ENCODE data around the gene CBLC.

The CBLC gene

DNA sequence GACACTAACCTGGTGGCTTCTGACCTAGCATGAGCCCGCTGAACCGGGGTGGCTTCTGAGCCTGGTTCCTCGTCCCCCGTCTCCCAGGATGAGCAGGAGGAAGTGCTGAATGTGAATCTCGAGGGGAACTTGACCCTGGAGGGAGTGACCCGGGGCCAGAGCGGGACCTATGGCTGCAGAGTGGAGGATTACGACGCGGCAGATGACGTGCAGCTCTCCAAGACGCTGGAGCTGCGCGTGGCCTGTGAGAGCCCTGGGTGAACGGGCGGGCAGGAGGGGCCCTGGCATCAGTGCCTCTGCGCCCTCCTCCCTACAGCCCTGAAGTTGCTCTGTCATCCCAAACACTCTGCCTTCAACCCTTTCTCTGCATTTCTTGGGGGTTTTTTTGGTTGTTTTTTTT, 36.8 kb downstream of the CBLC start:
- H2BK120ac ChIP-seq (ENCODE audit: low read depth, low read length): no peak overlapping the region
- 96% methylated on average over 11 of the region's 17 CpGs for WGBS
- H3K9me3 ChIP-seq (ENCODE audit: control insufficient read depth, low read length): no peaks in the 10 kb centered on the region
- no peak overlapping the region for H3K9ac ChIP-seq (ENCODE audit: low read length)
- H2BK5ac ChIP-seq (ENCODE audit: low read depth, low read length, poor library complexity, severe bottlenecking): no peak overlapping the region
- no peak overlapping the region for H3K4ac ChIP-seq (ENCODE audit: low read depth in 1 of 2, low read length in 2 of 2)
- no peak overlapping the region for H2AK5ac ChIP-seq (ENCODE audit: low read length, severe bottlenecking)
- no peak overlapping the region for H4K91ac ChIP-seq (ENCODE audit: low read length)
- peaks cover 4% of the 10 kb centered on the region in 2 experiments for H3K27me3 ChIP-seq (ENCODE audit: control insufficient read depth in 1 of 2, insufficient read depth in 1 of 2, low read length in 2 of 2)
- no peak for DNase-seq
- H3K36me3 ChIP-seq (ENCODE audit: control insufficient read depth in 1 of 2, insufficient read depth in 2 of 2, low read depth in 1 of 2, low read length in 2 of 2): peaks cover 0 to 23% of the 10 kb centered on the region in 2 experiments
- no peak overlapping the region for H2BK15ac ChIP-seq (ENCODE audit: low read depth, poor library complexity, severe bottlenecking)
- H3K4me2 ChIP-seq (ENCODE audit: low read length, poor library complexity, severe bottlenecking): no peak overlapping the region
- peaks cover 8% of the 10 kb centered on the region for H3K4me1 ChIP-seq (ENCODE audit: control insufficient read depth, insufficient read depth, low read depth, low read length)
- H2BK12ac ChIP-seq (ENCODE audit: low read length in 2 of 2): no peak overlapping the region
- H2AFZ ChIP-seq (ENCODE audit: low read depth, low read length): no peak overlapping the region
- H4K8ac ChIP-seq (ENCODE audit: low read length): no peak overlapping the region
- no peak overlapping the region for H3K27ac ChIP-seq (ENCODE audit: low read length, poor library complexity, severe bottlenecking)
- H3K18ac ChIP-seq (ENCODE audit: low read depth in 1 of 2, low read length in 2 of 2): no peak overlapping the region
- no peak overlapping the region for H3K14ac ChIP-seq (ENCODE audit: low read length in 2 of 2)
- no peak overlapping the region for H3K4me3 ChIP-seq (ENCODE audit: insufficient read depth in 1 of 2, low read depth in 1 of 2, low read length in 2 of 2)
- no peak overlapping the region for H3K23ac ChIP-seq (ENCODE audit: low read length in 2 of 2)
- no peaks in the 10 kb centered on the region for H3K79me1 ChIP-seq (replicated peaks; ENCODE audit: low read length, poor library complexity, severe bottlenecking)

DNA sequence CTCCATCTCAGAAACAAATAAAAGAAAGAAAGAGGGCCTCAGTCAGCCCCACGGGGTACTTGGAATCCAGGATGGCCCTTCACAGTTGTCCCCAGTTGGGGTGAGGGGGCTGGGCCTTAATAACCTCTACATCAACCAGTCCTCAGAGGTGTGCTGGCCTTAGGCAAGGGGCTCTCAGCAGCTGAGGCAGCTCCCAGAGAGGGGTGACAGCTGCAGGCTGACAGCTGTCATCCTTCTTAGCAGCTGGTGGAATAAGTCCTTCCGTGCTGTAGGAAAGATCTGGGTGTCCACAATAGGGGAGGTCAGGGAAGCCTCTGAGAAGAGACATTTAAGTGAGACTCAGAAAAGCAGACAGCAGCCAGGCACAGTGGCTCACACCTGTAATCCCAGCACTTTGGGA, 38.6 kb downstream of the CBLC start:
- H3K18ac ChIP-seq (ENCODE audit: low read depth in 1 of 2, low read length in 2 of 2): no peak overlapping the region
- H2BK12ac ChIP-seq (ENCODE audit: low read length in 2 of 2): no peak overlapping the region
- WGBS: 66% methylated on average over 2 of the region's 2 CpGs
- no peaks in the 10 kb centered on the region for H3K79me1 ChIP-seq (replicated peaks; ENCODE audit: low read length, poor library complexity, severe bottlenecking)
- no peak overlapping the region for H3K4me3 ChIP-seq (ENCODE audit: insufficient read depth in 1 of 2, low read depth in 1 of 2, low read length in 2 of 2)
- H3K14ac ChIP-seq (ENCODE audit: low read length in 2 of 2): no peak overlapping the region
- no peak overlapping the region for H3K4ac ChIP-seq (ENCODE audit: low read depth in 1 of 2, low read length in 2 of 2)
- H3K9me3 ChIP-seq (ENCODE audit: control insufficient read depth, low read length): no peaks in the 10 kb centered on the region
- H3K27me3 ChIP-seq (ENCODE audit: control insufficient read depth in 1 of 2, insufficient read depth in 1 of 2, low read length in 2 of 2): peaks cover 3 to 8% of the 10 kb centered on the region in 2 experiments
- no peak overlapping the region for H3K9ac ChIP-seq (ENCODE audit: low read length)
- no peak overlapping the region for H2AFZ ChIP-seq (ENCODE audit: low read depth, low read length)
- no peak for DNase-seq
- H3K4me2 ChIP-seq (ENCODE audit: low read length, poor library complexity, severe bottlenecking): no peak overlapping the region
- no peak overlapping the region for H3K23ac ChIP-seq (ENCODE audit: low read length in 2 of 2)
- peaks cover 0 to 23% of the 10 kb centered on the region in 2 experiments for H3K36me3 ChIP-seq (ENCODE audit: control insufficient read depth in 1 of 2, insufficient read depth in 2 of 2, low read depth in 1 of 2, low read length in 2 of 2)
- no peak overlapping the region for H2BK120ac ChIP-seq (ENCODE audit: low read depth, low read length)
- no peak overlapping the region for H3K27ac ChIP-seq (ENCODE audit: low read length, poor library complexity, severe bottlenecking)
- no peak overlapping the region for H4K91ac ChIP-seq (ENCODE audit: low read length)
- H2AK5ac ChIP-seq (ENCODE audit: low read length, severe bottlenecking): no peak overlapping the region
- H3K4me1 ChIP-seq (ENCODE audit: control insufficient read depth, insufficient read depth, low read depth, low read length): no peaks in the 10 kb centered on the region
- no peak overlapping the region for H2BK15ac ChIP-seq (ENCODE audit: low read depth, poor library complexity, severe bottlenecking)
- H4K8ac ChIP-seq (ENCODE audit: low read length): no peak overlapping the region
- H2BK5ac ChIP-seq (ENCODE audit: low read depth, low read length, poor library complexity, severe bottlenecking): no peak overlapping the region

- Histone ChIP-seq H3K4me1 (ENCODE audit: control insufficient read depth, insufficient read depth, low read depth, low read length) (no peaks in the 10 kb centered on the region), H2BK120ac (ENCODE audit: low read depth, low read length) (no peak overlapping the region), H2BK12ac (ENCODE audit: low read length in 2 of 2) (no peak overlapping the region), H3K9ac (ENCODE audit: low read length) (no peak overlapping the region), H3K4me2 (ENCODE audit: low read length, poor library complexity, severe bottlenecking) (no peak overlapping the region), H3K14ac (ENCODE audit: low read length in 2 of 2) (no peak overlapping the region), H2BK5ac (ENCODE audit: low read depth, low read length, poor library complexity, severe bottlenecking) (no peak overlapping the region), H4K91ac (ENCODE audit: low read length) (no peak overlapping the region), H3K9me3 (ENCODE audit: control insufficient read depth, low read length) (no peaks in the 10 kb centered on the region), H3K18ac (ENCODE audit: low read depth in 1 of 2, low read length in 2 of 2) (no peak overlapping the region), H2BK15ac (ENCODE audit: low read depth, poor library complexity, severe bottlenecking) (no peak overlapping the region), H2AK5ac (ENCODE audit: low read length, severe bottlenecking) (no peak overlapping the region), H3K36me3 (ENCODE audit: control insufficient read depth in 1 of 2, insufficient read depth in 2 of 2, low read depth in 1 of 2, low read length in 2 of 2) (peaks cover 0 to 18% of the 10 kb centered on the region in 2 experiments), H2AFZ (ENCODE audit: low read depth, low read length) (no peak overlapping the region), H3K4me3 (ENCODE audit: insufficient read depth in 1 of 2, low read depth in 1 of 2, low read length in 2 of 2) (no peak overlapping the region), H3K27me3 (ENCODE audit: control insufficient read depth in 1 of 2, insufficient read depth in 1 of 2, low read length in 2 of 2) (peaks cover 16 to 17% of the 10 kb centered on the region in 2 experiments), H3K23ac (ENCODE audit: low read length in 2 of 2) (no peak overlapping the region), H3K4ac (ENCODE audit: low read depth in 1 of 2, low read length in 2 of 2) (no peak overlapping the region), H3K27ac (ENCODE audit: low read length, poor library complexity, severe bottlenecking) (no peak overlapping the region), H3K79me1 (replicated peaks; ENCODE audit: low read length, poor library complexity, severe bottlenecking) (no peaks in the 10 kb centered on the region), H4K8ac (ENCODE audit: low read length) (no peak overlapping the region)
- DNase-seq: no peak
- WGBS: 87% methylated on average over 7 of the region's 8 CpGs
Measured at GRCh38 chr19:44817725-44818465, 40.2 kb downstream of the CBLC start.

DNA sequence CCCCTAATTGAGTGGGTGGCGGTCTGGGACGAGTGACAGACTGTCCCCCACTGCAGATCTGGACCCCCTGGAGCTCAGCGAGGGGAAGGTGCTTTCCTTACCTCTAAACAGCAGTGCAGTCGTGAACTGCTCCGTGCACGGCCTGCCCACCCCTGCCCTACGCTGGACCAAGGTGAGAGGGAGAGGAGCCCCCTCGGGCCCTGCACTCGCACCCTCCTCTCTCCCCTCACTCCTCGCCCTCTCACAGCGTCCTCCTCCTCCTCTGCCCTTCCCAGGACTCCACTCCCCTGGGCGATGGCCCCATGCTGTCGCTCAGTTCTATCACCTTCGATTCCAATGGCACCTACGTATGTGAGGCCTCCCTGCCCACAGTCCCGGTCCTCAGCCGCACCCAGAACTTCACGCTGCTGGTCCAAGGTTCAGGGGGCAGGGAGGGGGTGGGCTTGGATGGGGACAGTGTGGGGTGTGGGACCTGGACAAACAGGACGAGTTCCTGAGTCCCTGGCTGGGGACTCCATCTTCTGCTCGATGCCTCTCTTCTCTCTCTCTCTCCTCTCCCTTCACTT, 40.9 kb downstream of the CBLC start:
- no peak overlapping the region for H2BK5ac ChIP-seq (ENCODE audit: low read depth, low read length, poor library complexity, severe bottlenecking)
- H4K91ac ChIP-seq (ENCODE audit: low read length): no peak overlapping the region
- H2BK15ac ChIP-seq (ENCODE audit: low read depth, poor library complexity, severe bottlenecking): no peak overlapping the region
- H2AFZ ChIP-seq (ENCODE audit: low read depth, low read length): no peak overlapping the region
- WGBS: 84% methylated on average over 17 of the region's 20 CpGs
- H4K8ac ChIP-seq (ENCODE audit: low read length): no peak overlapping the region
- no peak overlapping the region for H3K18ac ChIP-seq (ENCODE audit: low read depth in 1 of 2, low read length in 2 of 2)
- H3K14ac ChIP-seq (ENCODE audit: low read length in 2 of 2): no peak overlapping the region
- no peak for DNase-seq
- H2AK5ac ChIP-seq (ENCODE audit: low read length, severe bottlenecking): no peak overlapping the region
- H3K27ac ChIP-seq (ENCODE audit: low read length, poor library complexity, severe bottlenecking): no peak overlapping the region
- no peak overlapping the region for H2BK120ac ChIP-seq (ENCODE audit: low read depth, low read length)
- peaks cover 3% of the 10 kb centered on the region for H3K4me1 ChIP-seq (ENCODE audit: control insufficient read depth, insufficient read depth, low read depth, low read length)
- H3K4me3 ChIP-seq (ENCODE audit: insufficient read depth in 1 of 2, low read depth in 1 of 2, low read length in 2 of 2): no peak overlapping the region
- peaks cover 0 to 13% of the 10 kb centered on the region in 2 experiments for H3K36me3 ChIP-seq (ENCODE audit: control insufficient read depth in 1 of 2, insufficient read depth in 2 of 2, low read depth in 1 of 2, low read length in 2 of 2)
- H3K23ac ChIP-seq (ENCODE audit: low read length in 2 of 2): no peak overlapping the region
- no peak overlapping the region for H3K4me2 ChIP-seq (ENCODE audit: low read length, poor library complexity, severe bottlenecking)
- no peaks in the 10 kb centered on the region for H3K79me1 ChIP-seq (replicated peaks; ENCODE audit: low read length, poor library complexity, severe bottlenecking)
- no peaks in the 10 kb centered on the region for H3K9me3 ChIP-seq (ENCODE audit: control insufficient read depth, low read length)
- H2BK12ac ChIP-seq (ENCODE audit: low read length in 2 of 2): no peak overlapping the region
- H3K9ac ChIP-seq (ENCODE audit: low read length): no peak overlapping the region
- H3K4ac ChIP-seq (ENCODE audit: low read depth in 1 of 2, low read length in 2 of 2): no peak overlapping the region
- peaks cover 18 to 22% of the 10 kb centered on the region in 2 experiments for H3K27me3 ChIP-seq (ENCODE audit: control insufficient read depth in 1 of 2, insufficient read depth in 1 of 2, low read length in 2 of 2)
